Stromal cell of bone marrow (primary cell): ENCODE measurements around the gene PSG11.
"Not testable (repeated sequence)": the region's sequence is repeated elsewhere in the genome, so short reads cannot be mapped to it uniquely, and the experiment has no call there.

Experiments
- DNase-seq: peaks from one replicate; pipeline ENCODE4 v3.0.0-alpha.2; 2012; ENCODE audit warnings: low read depth

The PSG11 gene

DNA sequence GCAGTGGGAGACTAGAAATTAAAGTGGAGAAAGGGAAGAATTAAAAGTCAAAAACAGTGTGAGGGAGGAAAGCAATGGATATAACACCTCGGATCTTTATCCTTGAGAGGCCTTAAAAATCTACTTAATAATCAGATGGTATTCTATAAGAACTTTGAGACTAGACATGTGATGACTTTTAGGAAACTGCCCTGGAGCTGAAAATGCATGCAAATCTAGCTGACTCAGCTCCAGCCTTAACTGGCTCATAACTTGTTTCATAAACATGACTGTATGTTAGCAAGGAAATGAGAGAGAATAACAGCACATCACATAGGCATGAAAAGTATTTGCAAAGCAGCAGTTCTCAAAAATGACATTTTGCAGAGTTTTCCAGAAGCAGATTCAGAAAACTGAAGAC, 38.1 kb downstream of the PSG11 start:
- DNase-seq = not testable (repeated sequence)

DNA sequence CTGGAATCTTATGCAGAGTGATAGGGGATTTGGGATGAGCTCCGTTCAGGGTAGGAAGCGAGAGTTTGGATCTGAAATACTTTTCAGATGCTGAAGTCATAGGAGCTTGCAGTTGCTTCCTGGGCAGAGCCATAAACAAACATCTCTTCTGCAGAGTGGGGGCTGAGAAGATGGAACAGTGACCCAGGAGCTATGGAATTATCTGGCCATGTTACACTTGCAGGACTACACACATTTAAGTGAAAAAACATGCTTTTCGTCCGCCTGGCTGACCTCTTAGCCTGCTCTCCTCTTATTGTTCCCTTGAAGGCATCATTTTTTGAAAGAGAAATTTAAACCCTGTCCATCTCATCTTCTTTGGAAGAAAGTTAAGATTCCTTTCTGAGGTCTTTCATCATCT, 40.7 kb downstream of the PSG11 start:
- no peak for DNase-seq

DNA sequence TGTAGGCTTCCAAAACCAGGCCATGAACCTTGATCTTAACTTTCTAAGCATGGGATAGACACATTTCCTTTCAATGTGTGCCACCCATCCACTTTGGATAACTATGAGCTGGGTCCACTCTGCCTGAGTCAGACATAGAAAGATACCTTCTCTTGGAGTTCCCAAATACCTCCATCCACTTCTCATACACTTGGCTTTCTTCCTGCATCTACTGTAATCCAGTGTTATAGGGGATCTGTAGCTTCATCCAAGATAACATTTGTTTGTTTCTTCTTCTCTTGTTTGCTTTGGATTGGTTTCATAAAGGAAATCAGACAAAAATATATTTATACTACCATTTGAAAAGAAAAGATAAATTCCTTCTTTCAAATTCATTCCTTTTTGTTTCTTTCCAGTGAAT, 44.2 kb downstream of the PSG11 start:
- DNase-seq = not testable (repeated sequence)

DNA sequence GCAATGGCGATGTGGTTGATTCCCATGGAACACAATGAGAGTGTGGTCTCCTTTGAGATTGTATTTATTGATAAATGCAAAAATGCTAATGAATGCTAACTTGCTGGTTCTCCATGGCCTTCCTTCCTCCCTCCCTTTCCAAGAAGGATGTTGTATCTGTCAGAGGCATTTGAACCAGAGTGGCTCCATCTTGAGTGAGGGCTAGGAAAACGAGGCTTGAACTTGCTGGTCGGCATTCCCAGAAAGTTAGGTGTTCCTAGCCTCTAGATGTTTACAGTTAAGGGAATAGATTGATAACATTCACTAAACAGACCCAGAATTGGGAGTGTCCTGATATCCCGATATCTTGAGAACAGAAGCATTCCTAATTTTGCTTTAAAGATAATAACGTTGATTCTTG, 54.8 kb downstream of the PSG11 start:
- not testable (repeated sequence) for DNase-seq

DNA sequence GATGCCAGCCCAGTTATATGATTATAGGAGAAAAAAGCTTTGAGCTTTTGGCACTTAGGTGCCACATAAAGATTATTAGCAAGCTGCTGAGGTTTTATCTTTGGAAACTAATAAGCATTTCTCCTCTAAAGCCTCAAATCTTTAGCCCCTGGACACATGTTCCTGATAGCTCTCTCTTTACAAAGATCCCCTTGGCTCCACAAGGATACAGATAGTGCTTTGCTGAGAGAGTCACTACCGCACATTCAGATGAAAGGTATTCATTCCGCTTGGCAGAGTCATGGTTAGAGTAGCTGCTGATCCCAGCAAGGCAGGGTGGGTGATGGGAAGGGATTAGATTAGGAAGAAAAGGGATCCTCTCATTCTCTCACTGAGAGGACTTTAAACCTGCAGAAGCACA, 61.1 kb downstream of the PSG11 start:
- peak; percentile 9 for DNase-seq

DNA sequence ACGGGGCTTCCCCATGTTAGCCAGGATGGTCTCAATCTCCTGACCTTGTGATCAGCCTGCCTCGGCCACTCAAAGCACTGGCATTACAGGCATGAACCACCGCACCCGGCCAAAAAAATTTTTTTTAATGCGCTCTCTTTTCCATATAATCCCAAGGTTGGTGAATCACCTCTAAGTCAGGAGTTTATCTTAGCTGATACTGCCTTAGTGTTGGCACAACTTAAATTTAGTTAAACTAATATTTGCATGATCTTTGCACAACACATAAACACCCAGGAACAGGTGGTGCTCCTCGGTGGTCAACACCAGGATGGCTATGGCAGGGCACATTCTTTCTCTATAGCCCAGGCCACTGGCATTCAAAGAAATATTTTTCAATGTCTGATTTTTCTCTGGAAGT, 65.2 kb downstream of the PSG11 start:
- DNase-seq = no peak
